ENCODE results near the gene RAET1G. TPM values are rescaled to one million over a fixed set of nuclear protein-coding genes. Genes with fewer than 3 reads are reported as not detected.

The RAET1G gene
- total RNA-seq, 1 experiment from 2014 or later, result 9.9 TPM

DNA sequence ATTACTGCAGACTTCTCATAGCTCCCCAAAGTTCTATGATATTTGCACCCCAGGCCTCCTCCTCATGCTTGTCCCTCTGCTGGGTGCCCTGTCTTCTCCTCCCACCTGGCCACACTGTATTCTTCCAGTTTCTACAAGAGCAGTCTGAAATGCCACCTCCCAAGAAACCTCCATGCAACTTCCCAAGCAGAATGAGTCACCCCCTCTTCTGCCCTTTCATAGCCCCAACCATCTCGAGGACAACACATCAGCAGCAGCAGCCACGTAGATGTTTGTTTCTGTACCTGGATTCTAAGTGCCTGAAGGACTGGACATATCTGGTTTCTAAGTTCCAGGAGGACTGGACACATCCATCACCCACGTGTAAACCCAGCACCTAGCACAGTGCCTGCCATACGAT lies 12.3 kb upstream of the RAET1G start:
- CTCF ChIA-PET, result interaction anchor here (0.7 to 2.3 kb wide), 9 partner anchors 14 to 678 kb away, joined by 3 to 9 read pairs (median 4); no protein-coding TSS in a partner anchor
- Mint-ChIP-seq H3K27ac (ENCODE audit: low read depth, unreplicated experiment) (no peak overlapping the region), H3K4me3 (ENCODE audit: unreplicated experiment) (no peak overlapping the region), H3K27me3 (ENCODE audit: insufficient read depth, unreplicated experiment) (peaks cover 15% of the 10 kb centered on the region), H3K36me3 (ENCODE audit: insufficient read depth, unreplicated experiment) (no peaks in the 10 kb centered on the region), H3K9me3 (ENCODE audit: unreplicated experiment) (no peaks in the 10 kb centered on the region), H3K4me1 (ENCODE audit: insufficient read depth, unreplicated experiment) (peaks cover 23% of the 10 kb centered on the region)
- POLR2A ChIA-PET, result interaction anchor here (0.7 to 1.5 kb wide), 2 partner anchors 81 to 88 kb away, joined by 3 to 4 read pairs; no protein-coding TSS in a partner anchor
- DNase-seq (ENCODE audit: unreplicated experiment), result no peak
- BruUV-seq (replicated peaks), result no TSS peak
- intact Hi-C loops (cut with micrococcal nuclease), result loop anchor here (5.0 kb wide), 1 partner anchor 402 kb away; no protein-coding TSS in a partner anchor
- TF ChIP-seq, protein P1, sequence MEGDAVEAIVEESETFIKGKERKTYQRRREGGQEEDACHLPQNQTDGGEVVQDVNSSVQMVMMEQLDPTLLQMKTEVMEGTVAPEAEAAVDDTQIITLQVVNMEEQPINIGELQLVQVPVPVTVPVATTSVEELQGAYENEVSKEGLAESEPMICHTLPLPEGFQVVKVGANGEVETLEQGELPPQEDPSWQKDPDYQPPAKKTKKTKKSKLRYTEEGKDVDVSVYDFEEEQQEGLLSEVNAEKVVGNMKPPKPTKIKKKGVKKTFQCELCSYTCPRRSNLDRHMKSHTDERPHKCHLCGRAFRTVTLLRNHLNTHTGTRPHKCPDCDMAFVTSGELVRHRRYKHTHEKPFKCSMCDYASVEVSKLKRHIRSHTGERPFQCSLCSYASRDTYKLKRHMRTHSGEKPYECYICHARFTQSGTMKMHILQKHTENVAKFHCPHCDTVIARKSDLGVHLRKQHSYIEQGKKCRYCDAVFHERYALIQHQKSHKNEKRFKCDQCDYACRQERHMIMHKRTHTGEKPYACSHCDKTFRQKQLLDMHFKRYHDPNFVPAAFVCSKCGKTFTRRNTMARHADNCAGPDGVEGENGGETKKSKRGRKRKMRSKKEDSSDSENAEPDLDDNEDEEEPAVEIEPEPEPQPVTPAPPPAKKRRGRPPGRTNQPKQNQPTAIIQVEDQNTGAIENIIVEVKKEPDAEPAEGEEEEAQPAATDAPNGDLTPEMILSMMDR (IDR thresholded peaks at IDR 0.05; ENCODE audit: unreplicated experiment), result no peak

DNA sequence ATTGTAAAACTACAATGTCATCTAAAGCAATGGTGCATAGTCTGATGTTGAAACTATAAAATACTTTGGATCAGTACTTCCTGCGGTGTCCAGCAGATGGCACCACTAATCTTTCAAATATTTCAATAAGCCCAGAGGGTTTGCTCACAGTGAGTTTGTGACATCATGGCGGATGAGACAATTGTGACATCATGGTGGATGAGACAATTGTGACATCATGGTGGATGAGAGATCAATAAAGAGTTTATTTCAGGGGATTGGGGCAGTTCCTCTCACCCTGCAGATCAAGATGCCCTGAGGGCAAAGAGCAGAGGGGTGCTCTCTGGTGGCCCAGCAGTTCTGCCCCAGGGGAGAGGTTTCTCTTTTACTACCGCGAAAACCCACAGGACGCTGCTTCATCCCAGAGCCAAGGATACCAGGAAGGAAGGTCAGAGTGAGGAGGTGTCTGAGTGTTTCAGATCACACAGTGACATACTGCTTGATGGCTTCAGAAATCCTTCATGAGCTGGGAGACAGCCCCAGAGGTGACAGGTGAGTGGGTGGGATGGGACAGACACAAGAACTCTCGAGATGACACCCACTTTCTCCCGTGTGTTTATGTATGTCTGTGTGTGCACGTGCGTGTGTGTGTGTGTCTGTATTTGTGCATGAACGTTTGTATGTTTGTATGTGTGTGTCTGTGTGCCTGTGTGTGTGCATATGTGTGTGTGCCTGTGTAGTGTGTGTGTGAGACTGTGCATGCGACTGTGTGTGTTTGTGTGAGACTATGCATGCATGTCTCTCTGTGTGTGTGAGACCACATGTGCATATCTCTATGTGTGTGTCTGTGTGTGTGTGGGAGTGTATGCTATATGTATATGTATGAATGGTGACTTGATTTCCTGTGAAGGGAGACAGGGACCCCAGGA lies 11.6 kb upstream of the RAET1G start:
- Mint-ChIP-seq H3K27ac (ENCODE audit: low read depth, unreplicated experiment) (no peak overlapping the region), H3K4me1 (ENCODE audit: insufficient read depth, unreplicated experiment) (peaks cover 23% of the 10 kb centered on the region), H3K27me3 (ENCODE audit: insufficient read depth, unreplicated experiment) (peaks cover 22% of the 10 kb centered on the region), H3K9me3 (ENCODE audit: unreplicated experiment) (no peaks in the 10 kb centered on the region), H3K36me3 (ENCODE audit: insufficient read depth, unreplicated experiment) (no peaks in the 10 kb centered on the region), H3K4me3 (ENCODE audit: unreplicated experiment) (no peak overlapping the region)
- no TSS peak for BruUV-seq (replicated peaks)
- peak; percentile 74 for DNase-seq (ENCODE audit: unreplicated experiment)
- ChIA-PET CTCF (interaction anchor here (0.7 to 2.3 kb wide), 11 partner anchors 13 to 678 kb away, joined by 3 to 9 read pairs (median 4); no protein-coding TSS in a partner anchor), POLR2A (interaction anchor here (0.7 to 1.5 kb wide), 3 partner anchors 82 to 925 kb away, joined by 3 to 4 read pairs (median 3); no protein-coding TSS in a partner anchor)
- TF ChIP-seq, protein P1 (IDR thresholded peaks at IDR 0.05; ENCODE audit: unreplicated experiment), result peak; percentile 67
- intact Hi-C loops (cut with micrococcal nuclease), result loop anchor here (1.0 to 5.0 kb wide), 5 partner anchors 83 to 881 kb away; partner anchors contain the start of gene ULBP3

DNA sequence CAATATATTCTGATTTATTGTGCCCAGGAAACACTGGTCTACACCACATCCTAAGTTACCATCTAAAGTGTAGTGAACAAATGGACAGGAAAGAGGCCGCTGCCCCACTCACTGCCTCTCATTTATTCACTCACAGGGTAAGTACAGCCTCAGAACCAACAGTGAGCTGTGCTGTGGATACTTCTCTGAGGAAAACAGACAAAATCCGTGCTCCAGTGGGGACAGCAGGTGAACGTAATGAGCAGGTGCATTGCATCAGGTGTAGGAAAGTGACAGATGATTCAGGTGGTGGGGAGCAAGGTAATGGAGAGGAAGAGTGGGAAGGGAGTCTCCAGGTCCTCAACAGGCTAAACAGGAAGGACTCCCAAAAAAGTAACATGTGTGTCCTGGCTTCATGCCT lies 10.5 kb upstream of the RAET1G start:
- Mint-ChIP-seq H3K4me3 (ENCODE audit: unreplicated experiment) (no peak overlapping the region), H3K27ac (ENCODE audit: low read depth, unreplicated experiment) (no peak overlapping the region), H3K4me1 (ENCODE audit: insufficient read depth, unreplicated experiment) (peaks cover 17% of the 10 kb centered on the region), H3K36me3 (ENCODE audit: insufficient read depth, unreplicated experiment) (no peaks in the 10 kb centered on the region), H3K9me3 (ENCODE audit: unreplicated experiment) (no peaks in the 10 kb centered on the region), H3K27me3 (ENCODE audit: insufficient read depth, unreplicated experiment) (peaks cover 23% of the 10 kb centered on the region)
- BruUV-seq (replicated peaks), result no TSS peak
- CTCF ChIA-PET, result interaction anchor here (0.5 to 1.0 kb wide), 2 partner anchors 87 to 136 kb away, joined by 3 to 4 read pairs; partner anchors contain the start of gene ULBP3
- intact Hi-C loops (cut with micrococcal nuclease), result no loop called here
- POLR2A ChIA-PET, result no interaction called here
- TF ChIP-seq, protein P1 (IDR thresholded peaks at IDR 0.05; ENCODE audit: unreplicated experiment), result no peak
- DNase-seq (ENCODE audit: unreplicated experiment), result no peak

DNA sequence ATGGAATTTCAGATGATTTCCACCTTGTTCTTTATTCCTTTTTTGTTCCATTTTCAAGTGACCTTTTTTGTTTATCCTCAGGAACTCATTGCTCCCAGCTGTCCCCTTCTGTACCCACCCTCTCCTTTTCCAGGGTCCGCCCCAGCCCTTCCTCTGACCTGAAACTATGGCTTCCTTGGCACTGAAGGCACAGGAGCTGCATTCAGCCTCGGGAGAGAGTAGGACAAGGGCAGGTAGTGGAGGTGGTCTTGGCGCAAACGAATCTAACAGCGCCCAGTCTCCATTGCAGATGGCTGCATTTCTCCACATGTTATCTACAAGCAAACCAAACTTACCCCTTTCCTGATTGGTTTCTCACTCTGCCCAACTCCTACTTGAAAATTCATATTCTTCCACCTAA lies 10.1 kb upstream of the RAET1G start:
- POLR2A ChIA-PET, result no interaction called here

More for the DNA sequence above, 10.1 kb upstream of the RAET1G start:
- TF ChIP-seq, protein P1 (IDR thresholded peaks at IDR 0.05; ENCODE audit: unreplicated experiment), result no peak
- intact Hi-C loops (cut with micrococcal nuclease), result no loop called here
- Mint-ChIP-seq H3K4me3 (ENCODE audit: unreplicated experiment) (no peak overlapping the region), H3K27me3 (ENCODE audit: insufficient read depth, unreplicated experiment) (peaks cover 28% of the 10 kb centered on the region), H3K9me3 (ENCODE audit: unreplicated experiment) (no peaks in the 10 kb centered on the region), H3K4me1 (ENCODE audit: insufficient read depth, unreplicated experiment) (peaks cover 17% of the 10 kb centered on the region), H3K36me3 (ENCODE audit: insufficient read depth, unreplicated experiment) (no peaks in the 10 kb centered on the region), H3K27ac (ENCODE audit: low read depth, unreplicated experiment) (no peak overlapping the region)
- no peak for DNase-seq (ENCODE audit: unreplicated experiment)
- no TSS peak for BruUV-seq (replicated peaks)
- CTCF ChIA-PET, result interaction anchor here (1.0 kb wide), 1 partner anchor 136 kb away, joined by 3 read pairs; the partner anchor contains the start of gene ULBP3
